ENCODE results near the gene KIF3B.
"Not testable (repeated sequence)": the region's sequence is repeated elsewhere in the genome, so short reads cannot be mapped to it uniquely, and the experiment has no call there.

KIF3B gene

DNA sequence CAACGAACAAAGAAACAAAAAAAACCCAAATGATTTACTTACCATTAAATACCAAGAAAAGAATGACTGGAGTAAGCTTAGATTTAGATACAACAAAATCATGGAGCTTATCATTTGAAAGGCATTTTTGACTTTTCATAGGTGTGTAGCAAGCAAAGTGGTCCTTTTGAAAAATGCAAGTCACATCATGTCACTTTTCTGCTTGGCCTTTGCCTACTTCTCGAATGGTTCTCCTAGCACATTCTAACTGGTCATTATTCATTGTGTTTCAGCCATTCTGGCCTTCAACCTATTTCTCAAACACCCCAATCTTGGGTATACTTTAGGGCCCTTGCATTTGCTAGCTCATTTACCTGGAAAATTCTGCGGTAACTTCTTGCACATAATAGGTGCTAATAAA lies 103.3 kb downstream of the KIF3B start:
- H3K27me3 ChIP-seq (ENCODE audit: control insufficient read depth in 1 of 2, insufficient read depth in 2 of 2, low read length in 2 of 2), result no peaks in the 10 kb centered on the region
- no peak overlapping the region for H3K9ac ChIP-seq (ENCODE audit: low read length)
- peaks cover 10% of the 10 kb centered on the region for H3K4me1 ChIP-seq (ENCODE audit: insufficient read depth, low read length)
- H3K27ac ChIP-seq (ENCODE audit: low read depth, low read length), result no peak overlapping the region
- H3K36me3 ChIP-seq (ENCODE audit: insufficient read depth, low read length), result no peaks in the 10 kb centered on the region
- no peak overlapping the region for H3K4me3 ChIP-seq (ENCODE audit: low read depth in 1 of 2, low read length in 2 of 2)
- no peaks in the 10 kb centered on the region for H3K9me3 ChIP-seq (ENCODE audit: low read length)

DNA sequence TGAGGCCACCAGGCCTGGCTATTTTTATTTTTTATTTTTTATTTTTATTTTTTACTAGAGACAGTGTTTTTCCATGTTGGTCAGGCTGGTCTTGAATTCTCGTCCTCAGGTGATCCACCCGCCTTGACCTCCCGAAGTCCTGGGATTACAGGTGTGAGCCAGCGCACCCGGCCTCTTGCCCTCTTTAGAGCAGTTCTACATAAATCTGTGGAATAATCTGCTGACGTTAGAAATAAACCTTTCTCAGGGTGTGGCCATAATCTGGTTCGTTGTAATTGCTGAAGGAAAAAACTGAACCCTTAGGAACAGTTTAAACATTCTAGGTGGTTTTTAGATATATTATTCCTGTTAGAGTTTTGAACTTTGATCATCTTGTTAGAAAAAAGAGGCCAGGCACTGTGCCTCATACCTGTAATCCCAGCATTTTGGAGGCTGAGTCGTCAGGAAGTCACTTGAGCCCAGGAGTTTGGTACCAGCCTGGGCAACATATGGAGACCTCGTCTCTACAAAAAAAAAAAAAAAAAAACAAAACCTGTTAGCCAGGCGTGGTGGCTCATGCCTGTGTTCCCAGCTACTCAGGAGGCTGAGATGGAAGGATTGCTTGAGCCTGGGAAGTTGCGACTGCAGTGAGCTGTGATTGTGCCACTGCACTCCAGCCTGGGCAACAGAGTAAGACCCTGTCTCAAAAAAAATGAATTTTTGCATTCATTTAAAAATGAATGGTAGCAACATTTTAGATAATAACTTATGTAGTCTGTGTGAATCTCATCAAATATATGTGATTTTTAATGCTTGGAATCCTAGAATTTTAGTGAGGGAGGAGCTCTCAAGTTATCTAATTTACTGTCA lies 104.9 kb downstream of the KIF3B start:
- Histone ChIP-seq H3K27ac (ENCODE audit: low read depth, low read length) (no peak overlapping the region), H3K9me3 (ENCODE audit: low read length) (no peaks in the 10 kb centered on the region), H3K36me3 (ENCODE audit: insufficient read depth, low read length) (no peaks in the 10 kb centered on the region), H3K4me1 (ENCODE audit: insufficient read depth, low read length) (peaks cover 10% of the 10 kb centered on the region), H3K9ac (ENCODE audit: low read length) (no peak overlapping the region), H3K27me3 (ENCODE audit: control insufficient read depth in 1 of 2, insufficient read depth in 2 of 2, low read length in 2 of 2) (no peaks in the 10 kb centered on the region), H3K4me3 (ENCODE audit: low read depth in 1 of 2, low read length in 2 of 2) (no peak overlapping the region)

GRCh38 chr20:32383441-32383840 lies 106.0 kb downstream of the KIF3B start:
- H3K36me3 ChIP-seq (ENCODE audit: insufficient read depth, low read length); H3K9ac ChIP-seq (ENCODE audit: low read length); H3K9me3 ChIP-seq (ENCODE audit: low read length); H3K27ac ChIP-seq (ENCODE audit: low read depth, low read length); H3K27me3 ChIP-seq (ENCODE audit: control insufficient read depth in 1 of 2, insufficient read depth in 2 of 2, low read length in 2 of 2); H3K4me1 ChIP-seq (ENCODE audit: insufficient read depth, low read length); H3K4me3 ChIP-seq (ENCODE audit: low read depth in 1 of 2, low read length in 2 of 2): not testable (repeated sequence)
